ENCODE data around the gene SOWAHC. TPM values are rescaled to one million over a fixed set of nuclear protein-coding genes. Genes with fewer than 3 reads are reported as not detected.

The SOWAHC gene
- total and polyA plus RNA-seq, 7 donors: 0.56 to 3.4 (median 0.99) TPM

GRCh38 chr2:109586687-109587086 lies 27.5 kb upstream of the SOWAHC start:
- DNase-seq (no peak), ATAC-seq (no peak)
- intact Hi-C loops (cut with DNase I): no loop called here

GRCh38 chr2:109591206-109591605 lies 23.0 kb upstream of the SOWAHC start:
- intact Hi-C loops (cut with DNase I): no loop called here
- no peak overlapping the region for H3K4me3 ChIP-seq
- no peaks in the 10 kb centered on the region for H3K4me1 ChIP-seq
- H3K36me3 ChIP-seq (ENCODE audit: insufficient read depth in 1 of 2, low read depth in 1 of 2): peaks cover 0 to 27% of the 10 kb centered on the region in 2 donors
- no peak for TF ChIP-seq CTCF (IDR thresholded peaks at IDR 0.05)
- no peaks in the 10 kb centered on the region for H3K9me3 ChIP-seq
- no peak for DNase-seq
- H3K27ac ChIP-seq: no peak overlapping the region
- ATAC-seq: no peak
- no peaks in the 10 kb centered on the region for H3K27me3 ChIP-seq (ENCODE audit: insufficient read depth in 3 of 3, low read length in 2 of 3)

More at GRCh38 chr2:109586687-109587086, 27.5 kb upstream of the SOWAHC start:
- no peak for TF ChIP-seq CTCF (IDR thresholded peaks at IDR 0.05)
- H3K4me1 ChIP-seq: no peaks in the 10 kb centered on the region
- H3K27me3 ChIP-seq (ENCODE audit: insufficient read depth in 3 of 3, low read length in 2 of 3): no peaks in the 10 kb centered on the region
- no peaks in the 10 kb centered on the region for H3K9me3 ChIP-seq
- H3K27ac ChIP-seq: no peak overlapping the region
- no peak overlapping the region for H3K4me3 ChIP-seq
- H3K36me3 ChIP-seq (ENCODE audit: insufficient read depth in 1 of 2, low read depth in 1 of 2): peaks cover 0 to 25% of the 10 kb centered on the region in 2 donors

GRCh38 chr2:109592905-109593304 lies 21.3 kb upstream of the SOWAHC start:
- intact Hi-C loops (cut with DNase I): no loop called here
- 90 to 96% (median 92%) methylated on average over 3 of the region's 3 CpGs for WGBS, 3 donors
- Histone ChIP-seq H3K4me1 (no peaks in the 10 kb centered on the region), H3K36me3 (ENCODE audit: insufficient read depth in 1 of 2, low read depth in 1 of 2) (peaks cover 0 to 27% of the 10 kb centered on the region in 2 donors), H3K27ac (no peak overlapping the region), H3K27me3 (ENCODE audit: insufficient read depth in 3 of 3, low read length in 2 of 3) (no peaks in the 10 kb centered on the region), H3K9me3 (no peaks in the 10 kb centered on the region), H3K4me3 (no peak overlapping the region)
- no peak for TF ChIP-seq CTCF (IDR thresholded peaks at IDR 0.05)
- no peak for DNase-seq
- no peak for ATAC-seq

GRCh38 chr2:109594246-109594885 lies 19.8 kb upstream of the SOWAHC start:
- no peak for DNase-seq
- no peaks in the 10 kb centered on the region for H3K27me3 ChIP-seq (ENCODE audit: insufficient read depth in 3 of 3, low read length in 2 of 3)
- no peak for TF ChIP-seq CTCF (IDR thresholded peaks at IDR 0.05)
- peaks cover 0 to 27% of the 10 kb centered on the region in 2 donors for H3K36me3 ChIP-seq (ENCODE audit: insufficient read depth in 1 of 2, low read depth in 1 of 2)
- H3K9me3 ChIP-seq: no peaks in the 10 kb centered on the region
- WGBS, 3 donors: 90 to 95% (median 94%) methylated on average over 16 of the region's 16 CpGs
- intact Hi-C loops (cut with DNase I): no loop called here
- no peaks in the 10 kb centered on the region for H3K4me1 ChIP-seq
- H3K4me3 ChIP-seq: no peak overlapping the region
- no peak for ATAC-seq
- no peak overlapping the region for H3K27ac ChIP-seq

DNA sequence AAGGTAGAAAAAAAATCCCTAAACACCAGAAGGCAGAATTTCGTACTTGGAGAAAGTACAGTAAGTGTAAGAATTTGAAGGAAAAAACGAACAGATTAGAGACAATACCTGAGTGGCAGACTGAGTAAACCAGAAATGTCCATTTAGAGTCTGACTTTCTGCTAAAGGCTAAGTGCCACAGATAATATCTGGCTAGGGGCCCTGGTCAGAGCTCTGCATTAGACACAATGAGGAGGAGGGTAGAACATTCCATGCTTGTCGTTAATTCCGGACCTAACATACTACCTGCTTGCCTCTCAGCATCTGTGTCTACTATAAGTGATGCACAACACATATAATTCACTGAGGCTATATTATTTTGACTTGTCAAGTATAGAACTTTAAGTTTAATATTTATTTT lies 18.5 kb upstream of the SOWAHC start:
- H3K36me3 ChIP-seq (ENCODE audit: insufficient read depth in 1 of 2, low read depth in 1 of 2): peaks cover 0 to 23% of the 10 kb centered on the region in 2 donors
- H3K27me3 ChIP-seq (ENCODE audit: insufficient read depth in 3 of 3, low read length in 2 of 3): no peaks in the 10 kb centered on the region
- DNase-seq: no peak
- no peak for ATAC-seq
- no peak for TF ChIP-seq CTCF (IDR thresholded peaks at IDR 0.05)
- H3K9me3 ChIP-seq: no peaks in the 10 kb centered on the region
- intact Hi-C loops (cut with DNase I): no loop called here
- WGBS, 3 donors: 91 to 94% (median 91%) methylated on average over 4 of the region's 4 CpGs
- H3K27ac ChIP-seq: no peak overlapping the region
- no peaks in the 10 kb centered on the region for H3K4me1 ChIP-seq
- H3K4me3 ChIP-seq: no peak overlapping the region
